GM10847 (cell line): ENCODE data around the gene TMEM184A.

ENCODE experiments used
- POLR2A ChIP-seq: IDR thresholded peaks from 2 replicates; pipeline ENCODE4 v1.6.1; 2011; ENCODE audit not compliant: insufficient read length; ENCODE audit errors: extremely low read depth

TMEM184A gene

DNA sequence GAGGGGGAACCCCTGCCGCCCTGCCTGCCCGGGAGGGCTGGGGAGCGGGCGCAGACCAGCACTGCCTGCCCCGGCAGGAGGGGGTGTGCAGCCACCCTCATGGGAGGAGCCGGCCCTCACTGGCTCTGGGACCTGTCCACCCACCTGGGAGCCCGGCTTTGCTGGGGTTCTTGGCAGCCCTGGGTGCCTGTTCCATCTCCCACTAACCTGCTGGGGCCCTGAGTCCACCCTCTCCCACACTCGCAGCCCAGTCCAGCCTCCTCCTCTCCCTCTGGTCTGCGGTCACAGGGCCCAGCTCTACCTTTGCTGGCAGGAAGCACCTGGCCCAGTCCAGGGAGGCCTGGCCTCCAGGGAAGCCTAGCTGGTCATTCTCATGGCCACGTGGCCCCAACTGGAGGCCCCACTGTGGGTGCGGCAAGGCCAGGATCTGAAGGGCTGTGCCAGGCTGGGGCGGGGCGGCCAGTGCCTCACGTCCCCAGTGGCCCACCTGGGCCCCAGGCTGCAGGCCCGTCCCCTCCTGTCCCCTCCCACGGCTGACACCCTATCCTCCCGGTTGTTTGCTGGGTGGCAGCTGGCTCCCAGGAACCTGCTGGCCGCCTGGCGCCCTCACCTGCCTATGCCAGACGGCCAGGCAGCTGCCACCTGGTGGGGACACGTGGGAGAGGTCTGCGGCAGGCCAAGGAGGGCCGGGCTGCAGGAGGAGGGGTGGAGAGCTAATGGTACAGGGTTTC, at the start of gene TMEM184A:
TMEM184A (minus strand) TSS at position 393 of the 731 bp plus-strand sequence. CDS start 721 bp downstream, outside the sequence.
- no peak for TF ChIP-seq POLR2A

- no peak for TF ChIP-seq POLR2A
Observed at GRCh38 chr7:1604383-1604782, 48.4 kb upstream of the TMEM184A start.

- TF ChIP-seq POLR2A: no peak
Observed at GRCh38 chr7:1603346-1604225, 47.6 kb upstream of the TMEM184A start.

- TF ChIP-seq POLR2A: no peak
Observed at GRCh38 chr7:1602386-1602785, 46.4 kb upstream of the TMEM184A start.

DNA sequence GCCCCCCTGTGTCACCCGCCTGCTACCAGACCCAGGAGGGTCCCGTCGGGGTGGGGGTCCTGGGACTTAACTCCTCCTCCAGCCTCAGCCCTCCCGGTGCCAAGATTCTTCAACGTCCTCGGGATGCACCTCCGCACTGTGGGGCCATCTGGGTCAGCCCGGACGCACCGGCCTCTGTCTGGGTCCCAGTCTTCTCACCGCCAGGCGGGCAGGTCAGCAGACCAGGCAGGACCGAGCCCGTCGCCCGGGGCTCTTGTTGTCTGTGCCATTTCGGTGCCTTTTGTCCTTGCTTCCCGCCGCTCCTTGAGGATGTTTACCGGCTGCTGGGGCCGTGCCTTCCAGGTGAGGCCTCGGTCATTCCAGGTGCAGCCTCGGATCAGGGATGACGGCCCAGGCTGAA, 46.0 kb upstream of the TMEM184A start:
- TF ChIP-seq POLR2A: no peak

- TF ChIP-seq POLR2A: no peak
Observed at GRCh38 chr7:1599640-1600395, 43.8 kb upstream of the TMEM184A start.

DNA sequence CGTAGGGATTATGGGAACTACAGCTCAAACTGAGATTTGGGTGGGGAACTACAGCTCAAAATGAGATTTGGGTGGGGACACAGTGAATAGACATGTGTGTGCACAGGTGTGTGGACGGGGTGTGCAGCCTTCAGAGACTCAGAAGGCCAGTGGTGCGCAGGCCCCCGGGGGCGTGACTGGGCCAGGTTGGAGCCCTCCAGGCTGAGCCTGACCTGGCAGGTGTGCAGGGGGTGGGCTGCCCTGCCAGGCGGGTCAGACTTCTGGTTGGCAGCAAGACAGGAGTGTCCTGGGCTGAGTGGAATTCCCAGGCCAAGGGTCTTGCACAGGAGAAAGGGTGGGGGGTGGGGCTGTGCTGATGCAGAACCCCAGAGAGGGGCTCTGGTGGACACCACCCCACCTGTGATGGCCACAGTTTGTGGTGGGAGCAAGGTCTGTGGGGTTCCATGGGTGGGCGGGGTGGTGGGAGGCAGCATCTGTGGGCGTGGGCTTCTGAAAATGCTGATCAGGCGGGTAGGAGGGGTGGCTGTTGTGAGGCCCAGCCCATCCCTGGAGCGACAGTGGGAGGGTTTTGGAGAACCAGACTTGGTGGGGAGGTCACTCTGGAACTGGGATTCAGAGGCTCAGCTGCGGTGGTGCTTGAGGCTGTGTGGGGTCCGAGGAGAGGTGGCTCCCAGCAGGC, 43.1 kb upstream of the TMEM184A start:
- no peak for TF ChIP-seq POLR2A

GRCh38 chr7:1598286-1598685, 42.3 kb upstream of the TMEM184A start:
- TF ChIP-seq POLR2A: no peak

GRCh38 chr7:1597791-1598190, 41.8 kb upstream of the TMEM184A start:
- no peak for TF ChIP-seq POLR2A

- TF ChIP-seq POLR2A: no peak
Observed at GRCh38 chr7:1597066-1597760, 41.2 kb upstream of the TMEM184A start.

- no peak for TF ChIP-seq POLR2A
Observed at GRCh38 chr7:1596181-1597043, 40.4 kb upstream of the TMEM184A start.

- TF ChIP-seq POLR2A: no peak
Observed at GRCh38 chr7:1595636-1596035, 39.6 kb upstream of the TMEM184A start.

GRCh38 chr7:1595027-1595426, 39.0 kb upstream of the TMEM184A start:
- TF ChIP-seq POLR2A: no peak

- TF ChIP-seq POLR2A: no peak
Observed at GRCh38 chr7:1593904-1594421, 38.0 kb upstream of the TMEM184A start.
